Mesenchymal stem cell (in vitro differentiated cells and primary cell): Measurements from ENCODE around the gene PHF1.

Experiments used
- DNase-seq: peaks from one replicate; pipeline ENCODE4 v3.0.0-alpha.2; 2013
- H2AFZ ChIP-seq: one replicate; pipeline ENCODE4 v1.6.1; 2013; ENCODE audit warnings: low read depth, mild to moderate bottlenecking, control low read depth, inconsistent platforms, low read length, moderate library complexity
- H2AK5ac ChIP-seq: 2 replicates; pipeline ENCODE4 v1.6.1; 2013; ENCODE audit warnings: low read length, moderate library complexity, mild to moderate bottlenecking, inconsistent platforms; ENCODE audit not compliant: severe bottlenecking
- H2BK120ac ChIP-seq: one replicate; pipeline ENCODE4 v1.6.1; 2013; ENCODE audit warnings: low read depth, mild to moderate bottlenecking, inconsistent platforms, low read length, moderate library complexity
- H2BK12ac ChIP-seq, 2 experiments: one replicate each; pipeline ENCODE4 v1.6.1; 2013; ENCODE audit warnings: inconsistent platforms in 2 of 2, low read length in 2 of 2, mild to moderate bottlenecking in 2 of 2, moderate library complexity in 2 of 2, control low read depth in 1 of 2
- H2BK15ac ChIP-seq: one replicate; pipeline ENCODE4 v1.6.1; 2013; ENCODE audit warnings: mild to moderate bottlenecking, low read depth, inconsistent platforms; ENCODE audit not compliant: poor library complexity, severe bottlenecking
- H2BK5ac ChIP-seq: 2 replicates; pipeline ENCODE4 v1.6.1; 2013; ENCODE audit warnings: low read depth, mild to moderate bottlenecking, low read length, control low read depth, inconsistent platforms; ENCODE audit not compliant: poor library complexity, severe bottlenecking
- H3K14ac ChIP-seq, 2 experiments: one replicate each; pipeline ENCODE4 v1.6.1; 2013; ENCODE audit warnings: inconsistent platforms in 2 of 2, low read length in 2 of 2, control low read depth in 1 of 2, mild to moderate bottlenecking in 1 of 2, moderate library complexity in 1 of 2
- H3K18ac ChIP-seq, 2 experiments: one replicate each; pipeline ENCODE4 v1.6.1; 2013; ENCODE audit warnings: inconsistent platforms in 2 of 2, low read length in 2 of 2, control low read depth in 1 of 2, low read depth in 1 of 2, mild to moderate bottlenecking in 1 of 2
- H3K23ac ChIP-seq, 2 experiments: one replicate each; pipeline ENCODE4 v1.6.1; 2013; ENCODE audit warnings: inconsistent platforms in 2 of 2, low read length in 2 of 2, mild to moderate bottlenecking in 2 of 2, moderate library complexity in 2 of 2, control low read depth in 1 of 2
- H3K27ac ChIP-seq: 2 replicates; pipeline ENCODE4 v1.5.1; 2013; ENCODE audit warnings: mild to moderate bottlenecking, moderate library complexity, low read length, control low read depth, inconsistent platforms; ENCODE audit not compliant: poor library complexity, severe bottlenecking
- H3K27me3 ChIP-seq, 2 experiments: 2 replicates each; pipeline versions ENCODE4 v1.6.1 to v1.7.0; 2013; ENCODE audit warnings: low read length in 2 of 2, mild to moderate bottlenecking in 2 of 2, moderate library complexity in 2 of 2, control low read depth in 1 of 2, inconsistent platforms in 1 of 2; ENCODE audit not compliant: control insufficient read depth in 1 of 2, insufficient read depth in 1 of 2
- H3K36me3 ChIP-seq, 2 experiments: 2 replicates each; pipeline versions ENCODE4 v1.6.1 to v1.7.0; 2013; ENCODE audit warnings: low read length in 2 of 2, control low read depth in 1 of 2, inconsistent platforms in 1 of 2, low read depth in 1 of 2, mild to moderate bottlenecking in 1 of 2; ENCODE audit not compliant: insufficient read depth in 2 of 2, control insufficient read depth in 1 of 2
- H3K4ac ChIP-seq, 2 experiments: one replicate each; pipeline ENCODE4 v1.6.1; 2013; ENCODE audit warnings: inconsistent platforms in 2 of 2, low read length in 2 of 2, mild to moderate bottlenecking in 2 of 2, moderate library complexity in 2 of 2, control low read depth in 1 of 2, low read depth in 1 of 2
- H3K4me1 ChIP-seq: 2 replicates; pipeline ENCODE4 v1.6.1; 2013; ENCODE audit warnings: low read depth, low read length, control low read depth; ENCODE audit not compliant: control insufficient read depth, insufficient read depth
- H3K4me2 ChIP-seq: 2 replicates; pipeline ENCODE4 v1.6.1; 2013; ENCODE audit warnings: low read length, mild to moderate bottlenecking, inconsistent platforms; ENCODE audit not compliant: poor library complexity, severe bottlenecking
- H3K4me3 ChIP-seq, 2 experiments: 2 replicates each; pipeline versions ENCODE4 v1.5.1 to v1.7.0; 2013; ENCODE audit warnings: low read length in 2 of 2, mild to moderate bottlenecking in 2 of 2, control low read depth in 1 of 2, low read depth in 1 of 2; ENCODE audit not compliant: insufficient read depth in 1 of 2
- H3K79me1 ChIP-seq: replicated peaks from 2 replicates; pipeline ENCODE4 v1.6.1; 2013; ENCODE audit warnings: mild to moderate bottlenecking, control low read depth, low read length, inconsistent platforms; ENCODE audit not compliant: poor library complexity, severe bottlenecking
- H3K9ac ChIP-seq: 2 replicates; pipeline ENCODE4 v1.7.0; 2013; ENCODE audit warnings: mild to moderate bottlenecking, low read length, moderate library complexity
- H3K9me3 ChIP-seq: 2 replicates; pipeline ENCODE4 v1.7.0; 2013; ENCODE audit warnings: mild to moderate bottlenecking, low read length; ENCODE audit not compliant: control insufficient read depth
- H4K8ac ChIP-seq: one replicate; pipeline ENCODE4 v1.6.1; 2013; ENCODE audit warnings: inconsistent platforms, mild to moderate bottlenecking, low read length, moderate library complexity
- H4K91ac ChIP-seq: one replicate; pipeline ENCODE4 v1.6.1; 2013; ENCODE audit warnings: mild to moderate bottlenecking, low read length, inconsistent platforms
- WGBS: methylation state at CpG from one replicate; pipeline ENCODE4 v1.1.7; 2013; ENCODE audit warnings: mixed read lengths; 5-methylcytosine and 5-hydroxymethylcytosine counted together

PHF1 gene

DNA sequence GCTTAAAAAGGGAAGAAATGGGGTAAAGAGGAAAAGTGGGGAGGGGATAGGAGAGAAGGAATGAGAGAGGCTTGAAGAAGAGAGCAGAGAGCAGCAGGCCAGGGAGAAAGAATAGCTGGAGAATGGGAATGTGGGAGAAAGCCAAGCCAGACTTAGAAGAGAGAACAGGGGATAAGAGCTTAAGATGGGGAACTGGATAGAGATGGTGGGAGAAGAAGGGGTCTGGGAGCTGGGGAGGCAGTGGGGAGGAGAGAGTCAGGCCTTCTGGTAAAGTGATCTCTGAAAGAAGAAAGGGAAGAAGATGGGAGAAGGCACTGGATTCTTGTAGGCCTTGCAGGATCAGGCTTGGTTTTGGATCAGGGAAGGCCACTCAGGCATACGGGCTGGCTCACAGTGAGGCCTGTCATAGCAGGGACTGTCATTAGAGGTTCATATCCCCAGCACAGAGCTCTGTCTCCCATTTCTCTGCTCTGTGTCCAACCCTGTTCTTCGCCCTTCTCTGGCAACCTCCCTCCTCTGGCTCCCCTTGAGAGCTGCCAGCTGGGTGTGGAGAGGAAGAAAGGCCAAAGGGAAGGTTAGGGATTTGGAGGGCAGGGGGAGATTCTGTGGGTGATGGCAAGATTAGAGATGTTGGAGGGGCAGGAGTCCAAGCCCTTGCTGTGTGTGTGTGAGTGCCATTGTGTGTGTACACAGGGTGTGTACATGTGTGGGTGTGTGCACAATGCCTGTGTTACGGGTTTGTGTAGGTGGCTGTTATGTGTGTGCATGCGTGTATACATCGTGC lies 18.3 kb downstream of the PHF1 start:
- Histone ChIP-seq H3K79me1 (peaks cover 24% of the 10 kb centered on the region), H2BK120ac (no peak overlapping the region), H4K8ac (no peak overlapping the region), H2BK5ac (no peak overlapping the region), H3K27ac (no peak overlapping the region), H3K9ac (peak overlapping the region; percentile 60), H3K27me3 (no peaks in the 10 kb centered on the region), H3K36me3 (peaks cover 17 to 22% of the 10 kb centered on the region in 2 experiments), H2AFZ (no peak overlapping the region), H3K4me3 (peak overlapping the region in 1 of 2 experiments; percentile 80), H3K9me3 (no peaks in the 10 kb centered on the region), H3K14ac (peak overlapping the region in 1 of 2 experiments; percentile 2), H3K18ac (no peak overlapping the region), H3K4me2 (peak overlapping the region; percentile 54), H2BK15ac (no peak overlapping the region), H3K4me1 (peaks cover 64% of the 10 kb centered on the region), H2BK12ac (no peak overlapping the region), H3K23ac (peak overlapping the region in 1 of 2 experiments; percentile 36), H4K91ac (no peak overlapping the region), H3K4ac (no peak overlapping the region), H2AK5ac (peak overlapping the region; percentile 10)
- WGBS = 88% methylated on average over 5 of the region's 5 CpGs
- no peak for DNase-seq

DNA sequence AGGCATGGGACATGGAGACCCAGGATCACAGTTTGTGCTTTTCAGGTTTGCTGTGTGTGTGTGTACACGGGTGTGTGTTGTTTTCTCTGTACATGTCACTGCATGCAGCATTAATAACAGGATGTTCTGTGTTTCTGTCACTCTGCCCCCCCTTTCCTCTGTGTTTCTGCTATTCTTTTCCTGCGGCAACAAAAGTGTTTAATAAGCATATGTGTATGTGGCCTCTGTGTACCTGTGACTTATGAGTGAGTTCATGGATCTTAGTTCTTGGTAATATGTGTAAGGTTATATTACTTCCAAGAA lies 18.9 kb downstream of the PHF1 start:
- H3K27me3 ChIP-seq = no peaks in the 10 kb centered on the region
- H4K8ac ChIP-seq = no peak overlapping the region
- H3K4me2 ChIP-seq = no peak overlapping the region
- H3K36me3 ChIP-seq = peaks cover 17 to 21% of the 10 kb centered on the region in 2 experiments
- no peak overlapping the region for H4K91ac ChIP-seq
- H3K4me3 ChIP-seq = no peak overlapping the region
- peaks cover 25% of the 10 kb centered on the region for H3K79me1 ChIP-seq
- peaks cover 62% of the 10 kb centered on the region for H3K4me1 ChIP-seq
- H2BK5ac ChIP-seq = no peak overlapping the region
- no peak overlapping the region for H2BK12ac ChIP-seq
- H3K23ac ChIP-seq = peak overlapping the region in 1 of 2 experiments; percentile 36
- no peaks in the 10 kb centered on the region for H3K9me3 ChIP-seq
- no peak overlapping the region for H2BK120ac ChIP-seq
- H3K18ac ChIP-seq = no peak overlapping the region
- no peak overlapping the region for H2AFZ ChIP-seq
- no peak overlapping the region for H3K27ac ChIP-seq
- DNase-seq = no peak
- H2BK15ac ChIP-seq = no peak overlapping the region
- WGBS = 78% methylated on average over 1 of the region's 2 CpGs
- no peak overlapping the region for H2AK5ac ChIP-seq
- peak overlapping the region; percentile 60 for H3K9ac ChIP-seq
- H3K14ac ChIP-seq = peak overlapping the region in 1 of 2 experiments; percentile 2
- H3K4ac ChIP-seq = no peak overlapping the region

DNA sequence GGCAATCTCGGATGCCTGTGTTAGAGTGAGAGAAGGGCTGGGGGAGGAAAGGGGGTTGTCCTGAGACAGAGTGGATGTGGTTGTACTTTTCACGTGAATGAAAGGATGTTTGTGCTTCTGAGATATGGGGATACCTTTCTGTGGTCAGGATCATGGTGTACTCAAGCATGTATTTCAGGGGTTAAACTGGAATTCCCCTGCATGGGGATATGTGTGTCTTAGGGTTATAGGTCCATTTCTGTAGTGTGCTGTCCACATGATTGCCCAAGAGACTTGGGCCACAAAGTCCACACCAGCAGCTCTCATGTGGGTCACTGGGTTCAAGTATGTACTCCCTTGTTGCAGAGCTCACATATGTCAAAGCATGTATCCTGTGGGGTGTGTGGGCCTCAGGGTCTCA lies 19.5 kb downstream of the PHF1 start:
- peak overlapping the region in 1 of 2 experiments; percentile 18 for H3K18ac ChIP-seq
- no peak overlapping the region for H2AFZ ChIP-seq
- H3K9me3 ChIP-seq = no peaks in the 10 kb centered on the region
- no peak overlapping the region for H3K27ac ChIP-seq
- no peak overlapping the region for H2BK5ac ChIP-seq
- 71% methylated on average over 2 of the region's 2 CpGs for WGBS
- no peak overlapping the region for H2BK12ac ChIP-seq
- no peak overlapping the region for H2BK15ac ChIP-seq
- no peak overlapping the region for H3K9ac ChIP-seq
- H3K79me1 ChIP-seq = peaks cover 28% of the 10 kb centered on the region
- H3K4me2 ChIP-seq = no peak overlapping the region
- peak overlapping the region in 1 of 2 experiments; percentile 37 for H3K23ac ChIP-seq
- no peak overlapping the region for H4K8ac ChIP-seq
- H2AK5ac ChIP-seq = peak overlapping the region; percentile 24
- H3K36me3 ChIP-seq = peaks cover 17 to 26% of the 10 kb centered on the region in 2 experiments
- peaks cover 57% of the 10 kb centered on the region for H3K4me1 ChIP-seq
- no peak overlapping the region for H3K14ac ChIP-seq
- H3K4ac ChIP-seq = no peak overlapping the region
- H3K4me3 ChIP-seq = no peak overlapping the region
- no peaks in the 10 kb centered on the region for H3K27me3 ChIP-seq
- no peak overlapping the region for H2BK120ac ChIP-seq
- DNase-seq = peak; percentile 59
- no peak overlapping the region for H4K91ac ChIP-seq

DNA sequence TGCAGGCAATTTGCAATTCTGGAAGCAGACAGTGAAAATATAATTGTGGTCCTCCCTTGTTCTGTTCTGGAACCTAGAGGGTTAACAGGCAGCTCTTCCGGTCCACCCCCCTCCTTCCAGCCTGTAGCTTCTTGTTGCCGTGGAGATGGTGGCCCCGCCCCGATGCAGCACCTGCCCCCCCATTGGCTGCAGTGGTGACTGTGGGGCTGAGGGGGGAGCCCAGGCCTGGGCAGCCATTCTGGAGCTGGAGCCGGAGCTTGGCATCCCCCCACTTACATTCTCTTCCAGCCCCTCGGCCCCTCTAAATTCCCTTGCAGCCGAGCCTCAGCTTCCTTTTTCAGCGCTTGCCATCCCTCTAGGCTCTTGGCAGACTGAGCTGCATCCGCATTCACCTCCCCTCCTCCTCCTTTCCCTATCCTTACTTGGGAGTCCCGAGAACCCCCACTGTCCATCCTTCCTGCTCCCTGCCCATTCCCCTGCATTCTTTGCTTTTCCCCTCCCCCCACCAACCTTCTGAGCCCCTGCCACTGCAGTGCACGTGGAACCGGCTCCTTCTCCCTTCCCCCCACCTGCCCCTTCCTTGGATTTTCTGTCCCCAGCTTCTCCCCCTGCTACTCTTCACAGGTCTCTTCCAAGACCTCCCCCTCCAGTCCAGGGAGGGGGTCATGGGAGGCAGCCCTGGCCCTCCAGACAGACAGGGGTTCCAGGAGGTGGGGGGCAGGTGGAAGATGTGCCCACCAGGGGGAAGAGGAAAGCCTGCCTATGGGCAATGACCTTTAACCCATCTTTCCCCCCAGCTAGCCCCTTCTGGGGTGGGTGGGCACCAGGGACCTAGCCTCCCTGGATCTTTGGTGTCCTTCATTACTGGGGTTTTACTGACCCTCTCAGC lies 20.4 kb downstream of the PHF1 start:
- no peak overlapping the region for H2BK15ac ChIP-seq
- peaks cover 57% of the 10 kb centered on the region for H3K4me1 ChIP-seq
- no peak overlapping the region for H2BK120ac ChIP-seq
- H3K4me2 ChIP-seq = peak overlapping the region; percentile 50
- WGBS = 4% methylated on average over 12 of the region's 12 CpGs
- peak; percentile 81 for DNase-seq
- H2BK12ac ChIP-seq = peak overlapping the region in 1 of 2 experiments; percentile 49
- no peak overlapping the region for H3K4me3 ChIP-seq
- H3K23ac ChIP-seq = no peak overlapping the region
- peaks cover 31% of the 10 kb centered on the region for H3K79me1 ChIP-seq
- H3K14ac ChIP-seq = peak overlapping the region in 1 of 2 experiments; percentile 53
- peaks cover 22 to 35% of the 10 kb centered on the region in 2 experiments for H3K36me3 ChIP-seq
- no peak overlapping the region for H2AFZ ChIP-seq
- H3K9me3 ChIP-seq = no peaks in the 10 kb centered on the region
- H3K9ac ChIP-seq = no peak overlapping the region
- H4K8ac ChIP-seq = no peak overlapping the region
- H2BK5ac ChIP-seq = no peak overlapping the region
- H3K4ac ChIP-seq = peak overlapping the region in 1 of 2 experiments; percentile 11
- peak overlapping the region in 1 of 2 experiments; percentile 11 for H3K18ac ChIP-seq
- H3K27ac ChIP-seq = no peak overlapping the region
- peak overlapping the region; percentile 34 for H2AK5ac ChIP-seq
- H3K27me3 ChIP-seq = no peaks in the 10 kb centered on the region
- no peak overlapping the region for H4K91ac ChIP-seq
